H1 (cell line): ENCODE measurements around the gene SLC35A3. TPM values are rescaled to one million over a fixed set of nuclear protein-coding genes. Genes with fewer than 3 reads are reported as not detected.

Experiments
- CTCF ChIA-PET: fragments of 300-600 bp; sonication (Branson Sonifier 250); formaldehyde crosslinking; loops from one replicate; lab custom pipeline; 2021; ENCODE audit not compliant: partially characterized antibody; lab: Charles Lee
- POLR2A ChIA-PET: fragments of 300-600 bp; sonication (Branson Sonifier 250); formaldehyde crosslinking; loops from one replicate; lab custom pipeline; 2021; ENCODE audit warnings: inconsistent platforms; ENCODE audit not compliant: partially characterized antibody; lab: Charles Lee
- DNase-seq, 2 experiments: peaks; one replicate each; pipeline versions ENCODE4 v3.0.0 to v3.0.0-alpha.2; 2010 to 2022; ENCODE audit warnings: low spot score in 2 of 2, low read depth in 1 of 2, mixed read lengths in 1 of 2
- FAIRE-seq: peaks from 2 replicates; lab custom pipeline; 2011; peaks lifted over from hg19 to GRCh38; lab: Jason Lieb, UNC
- H2AFZ ChIP-seq: 2 replicates; pipeline ENCODE4 v1.8.1; 2012; ENCODE audit warnings: low read length, inconsistent platforms
- H2AK5ac ChIP-seq: 2 replicates; pipeline ENCODE4 v1.6.1; 2013; ENCODE audit warnings: low read depth, low read length
- H2BK120ac ChIP-seq: replicated peaks from 2 replicates; pipeline ENCODE3; 2013; ENCODE audit warnings: low read depth, low read length, inconsistent platforms
- H2BK12ac ChIP-seq: 2 replicates; pipeline ENCODE4 v1.6.1; 2013; ENCODE audit warnings: low read depth, low read length
- H2BK15ac ChIP-seq: 2 replicates; pipeline ENCODE4 v1.6.1; 2013; ENCODE audit warnings: low read length
- H2BK20ac ChIP-seq: 2 replicates; pipeline ENCODE4 v1.6.1; 2013; ENCODE audit warnings: low read length
- H2BK5ac ChIP-seq: 2 replicates; pipeline ENCODE4 v1.6.1; 2013; ENCODE audit warnings: low read depth, low read length
- H3K14ac ChIP-seq: 2 replicates; pipeline ENCODE4 v1.6.1; 2013; ENCODE audit warnings: inconsistent platforms; ENCODE audit not compliant: insufficient read length
- H3K18ac ChIP-seq: 2 replicates; pipeline ENCODE4 v1.6.1; 2013; ENCODE audit warnings: low read length; ENCODE audit errors: extremely low read depth
- H3K23ac ChIP-seq: 2 replicates; pipeline ENCODE4 v1.6.1; 2013; ENCODE audit warnings: inconsistent platforms; ENCODE audit not compliant: insufficient read length
- H3K23me2 ChIP-seq: 2 replicates; pipeline ENCODE4 v1.6.1; 2013; ENCODE audit warnings: low read depth, low read length
- H3K27ac ChIP-seq: 2 replicates; pipeline ENCODE4 v1.6.1; 2011; ENCODE audit warnings: low read depth, low read length, inconsistent platforms
- H3K27me3 ChIP-seq, 4 experiments: replicated peaks in 1 of 4; 1 replicate in 1 of 4; 2 replicates in 3 of 4; pipeline versions ENCODE4 v1.6.1 to v1.8.1; 2011 to 2013; ENCODE audit warnings: low read length in 3 of 4, mild to moderate bottlenecking in 3 of 4, inconsistent platforms in 2 of 4, mixed read lengths in 2 of 4, moderate library complexity in 1 of 4; ENCODE audit not compliant: control insufficient read depth in 3 of 4, insufficient read depth in 3 of 4; ENCODE audit errors: extremely low read depth in 1 of 4
- H3K36me3 ChIP-seq, 4 experiments: 2 replicates each; pipeline versions ENCODE4 v1.6.1 to v1.8.1; 2011 to 2013; ENCODE audit warnings: mild to moderate bottlenecking in 4 of 4, low read length in 3 of 4, moderate library complexity in 2 of 4, control low read depth in 1 of 4, inconsistent platforms in 1 of 4; ENCODE audit not compliant: insufficient read depth in 4 of 4, control insufficient read depth in 2 of 4
- H3K4ac ChIP-seq: replicated peaks from 2 replicates; pipeline ENCODE3; 2013; ENCODE audit warnings: low read length, low read depth, mixed read lengths, inconsistent platforms; ENCODE audit not compliant: insufficient read length
- H3K4me1 ChIP-seq, 4 experiments: replicated peaks in 1 of 4; 1 replicate in 1 of 4; 2 replicates in 3 of 4; pipeline versions ENCODE4 v1.6.1 to v1.8.1; 2011 to 2013; ENCODE audit warnings: low read length in 3 of 4, inconsistent platforms in 2 of 4, mixed read lengths in 1 of 4; ENCODE audit not compliant: insufficient read depth in 4 of 4, control insufficient read depth in 3 of 4
- H3K4me2 ChIP-seq, 2 experiments: 2 replicates each; pipeline versions ENCODE4 v1.6.1 to v1.8.1; 2011 to 2013; ENCODE audit warnings: low read depth in 2 of 2, low read length in 2 of 2, control low read depth in 1 of 2, inconsistent platforms in 1 of 2, mild to moderate bottlenecking in 1 of 2; ENCODE audit not compliant: insufficient read depth in 1 of 2
- H3K4me3 ChIP-seq, 4 experiments: fragments of 200-600, 300-600 bp in 1 of 4; sonication (generic), shearing (Covaris generic), sonication (Bioruptor Twin) in 1 of 4; 2 replicates each; pipeline versions ENCODE4 v1.5.1 to v1.8.1; 2011 to 2016; ENCODE audit warnings: low read length in 4 of 4, low read depth in 3 of 4, control low read depth in 2 of 4, inconsistent platforms in 2 of 4, mild to moderate bottlenecking in 2 of 4, mixed read lengths in 1 of 4, moderate library complexity in 1 of 4; ENCODE audit not compliant: insufficient read depth in 2 of 4; ENCODE audit errors: extremely low read depth in 1 of 4
- H3K56ac ChIP-seq: replicated peaks from 2 replicates; pipeline ENCODE3; 2013; ENCODE audit warnings: low read depth, mild to moderate bottlenecking, mixed read lengths, low read length, inconsistent platforms; ENCODE audit not compliant: insufficient read length
- H3K79me1 ChIP-seq: 2 replicates; pipeline ENCODE4 v1.6.1; 2013; ENCODE audit warnings: low read depth, low read length, control low read depth
- H3K79me2 ChIP-seq, 2 experiments: 2 replicates each; pipeline versions ENCODE4 v1.6.1 to v1.8.1; 2012 to 2013; ENCODE audit warnings: low read length in 2 of 2, mild to moderate bottlenecking in 2 of 2, inconsistent platforms in 1 of 2; ENCODE audit not compliant: insufficient read depth in 2 of 2, control insufficient read depth in 1 of 2
- H3K9ac ChIP-seq, 4 experiments: replicated peaks in 1 of 4; 1 replicate in 1 of 4; 2 replicates in 3 of 4; pipeline versions ENCODE4 v1.6.1 to v1.8.1; 2011 to 2013; ENCODE audit warnings: low read depth in 3 of 4, low read length in 3 of 4, control low read depth in 2 of 4, mild to moderate bottlenecking in 2 of 4, moderate library complexity in 2 of 4, inconsistent platforms in 1 of 4; ENCODE audit errors: extremely low read depth in 1 of 4
- H3K9me3 ChIP-seq, 2 experiments: 2 replicates each; pipeline versions ENCODE4 v1.6.1 to v1.8.1; 2012 to 2013; ENCODE audit warnings: mild to moderate bottlenecking in 2 of 2, moderate library complexity in 2 of 2, control low read depth in 1 of 2, inconsistent platforms in 1 of 2, low read depth in 1 of 2, low read length in 1 of 2, mixed read lengths in 1 of 2; ENCODE audit not compliant: insufficient read depth in 2 of 2
- H4K20me1 ChIP-seq, 2 experiments: replicated peaks in 1 of 2; 2 replicates each; pipeline versions ENCODE3 to v1.8.1; 2011 to 2013; ENCODE audit warnings: inconsistent platforms in 2 of 2, low read length in 2 of 2, mild to moderate bottlenecking in 1 of 2; ENCODE audit not compliant: insufficient read depth in 2 of 2, control insufficient read depth in 1 of 2
- H4K5ac ChIP-seq: 2 replicates; pipeline ENCODE4 v1.6.1; 2013; ENCODE audit warnings: low read length, low read depth, mixed read lengths, inconsistent platforms; ENCODE audit not compliant: insufficient read length
- H4K8ac ChIP-seq: 2 replicates; pipeline ENCODE4 v1.8.0; 2013; ENCODE audit warnings: mild to moderate bottlenecking, moderate library complexity, low read length, inconsistent platforms; ENCODE audit not compliant: insufficient read depth; ENCODE audit errors: extremely low read depth
- H4K91ac ChIP-seq: replicated peaks from 2 replicates; pipeline ENCODE3; 2013; ENCODE audit warnings: low read length, mixed read lengths, inconsistent platforms; ENCODE audit not compliant: insufficient read length
- ATF3 ChIP-seq: IDR thresholded peaks from 2 replicates; pipeline ENCODE4 v1.6.1; 2011; ENCODE audit warnings: low read depth, mild to moderate bottlenecking, low read length; ENCODE audit not compliant: insufficient read depth
- CREB1 ChIP-seq: IDR thresholded peaks from 2 replicates; pipeline ENCODE4 v1.6.1; 2012; ENCODE audit warnings: inconsistent platforms
- CTCF ChIP-seq, 3 experiments: IDR thresholded peaks; 1 replicate in 2 of 3; 2 replicates in 1 of 3; pipeline versions ENCODE4 v1.5.1 to v1.6.1; 2011; ENCODE audit warnings: low read length in 3 of 3, mild to moderate bottlenecking in 3 of 3, inconsistent platforms in 2 of 3, low read depth in 1 of 3, moderate library complexity in 1 of 3; ENCODE audit not compliant: insufficient read depth in 1 of 3; ENCODE audit errors: control extremely low read depth in 1 of 3
- FOSL1 ChIP-seq: IDR thresholded peaks from 2 replicates; pipeline ENCODE4 v1.6.1; 2011; ENCODE audit warnings: mild to moderate bottlenecking, low read depth, low read length, moderate library complexity; ENCODE audit not compliant: insufficient read depth
- JUN ChIP-seq: IDR thresholded peaks from 2 replicates; pipeline ENCODE4 v1.6.1; 2011; ENCODE audit warnings: low read depth, mild to moderate bottlenecking, improper control_type of control experiment, low read length
- KDM5A ChIP-seq: fragments of 200-600 bp; IDR thresholded peaks from 2 replicates; pipeline ENCODE4 v1.7.1; 2012; ENCODE audit warnings: mild to moderate bottlenecking, low read length, inconsistent platforms, mixed read lengths
- POLR2AphosphoS5 ChIP-seq: IDR thresholded peaks from 2 replicates; pipeline ENCODE4 v1.6.1; 2011; ENCODE audit warnings: low read depth, low read length
- RXRA ChIP-seq: IDR thresholded peaks from 2 replicates; pipeline ENCODE4 v1.6.1; 2011; ENCODE audit warnings: low read depth, mild to moderate bottlenecking, low read length, moderate library complexity; ENCODE audit not compliant: insufficient read depth
- TAF1 ChIP-seq: IDR thresholded peaks from 2 replicates; pipeline ENCODE4 v1.6.1; 2011; ENCODE audit warnings: mild to moderate bottlenecking, low read depth, low read length
- TCF12 ChIP-seq: IDR thresholded peaks from 2 replicates; pipeline ENCODE4 v1.6.1; 2011; ENCODE audit warnings: low read depth, mild to moderate bottlenecking, low read length
- WGBS, 2 experiments: shearing (Covaris generic) in 1 of 2; methylation state at CpG; one replicate each; pipeline versions ENCODE4 v1.1.6 to v1.1.7; 2013 to 2015; ENCODE audit warnings: low lambda C conversion rate in 2 of 2, mixed read lengths in 2 of 2, inconsistent platforms in 1 of 2, low coverage in 1 of 2, missing lambda C conversion rate in 1 of 2; ENCODE audit not compliant: insufficient replicate concordance in 2 of 2, insufficient coverage in 1 of 2, insufficient read length in 1 of 2; ENCODE audit errors: extremely low coverage in 1 of 2, missing lambda C conversion rate in 1 of 2; 5-methylcytosine and 5-hydroxymethylcytosine counted together
- polyA plus RNA-seq, 7 experiments: library from polyadenylated mRNA; depleted of rRNA in 3 of 7; stranded (reverse) in 5 of 7; unstranded in 2 of 7; fragments of >200 nt in 5 of 7; fragments of 200-250 nt in 2 of 7; gene quantifications; 1 replicate in 5 of 7; 2 replicates in 1 of 7; 4 replicates in 1 of 7; pipeline versions ENCODE4 v1.2.1 to v1.2.3, GENCODE V29; 2011 to 2013; ENCODE audit warnings: missing spikeins in 2 of 7, mixed read lengths in 2 of 7
- total RNA-seq: library from RNA; stranded (reverse); fragmentation: NEBNext Ultra II Directional; extraction: Animal tissue kit (Norgen Biotek cat#: 25700); gene quantifications from 2 replicates; pipeline ENCODE4 v1.2.1, GENCODE V29; 2021
- TF ChIP-seq, protein P1 (sequence below): IDR thresholded peaks from 2 replicates; pipeline ENCODE4 v1.6.1; 2012; ENCODE audit warnings: inconsistent platforms

Gene SLC35A3
- total and polyA plus RNA-seq, 2 of the 8 experiments (the other 6 are each of a cell fraction or from before 2014, with no cell fraction given) = 3.0 to 13.8 TPM

DNA sequence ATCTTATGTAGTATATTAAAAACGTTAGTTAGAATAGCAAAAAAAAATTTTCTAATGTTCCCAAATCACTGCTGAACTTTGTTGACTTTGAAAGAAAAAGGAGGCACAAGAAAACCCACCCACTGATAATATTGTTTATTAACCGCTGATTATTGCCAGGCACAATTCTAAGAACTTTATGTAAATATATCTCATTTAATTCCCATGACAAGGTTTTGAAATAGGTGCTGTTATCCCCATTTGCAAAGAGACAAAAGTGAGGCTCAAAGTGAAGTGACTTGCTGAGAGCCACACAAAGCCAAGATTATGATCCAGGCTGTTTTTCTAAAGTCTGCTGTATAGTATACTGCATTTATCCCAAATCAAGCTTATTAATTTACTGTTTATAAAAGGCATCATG lies 106.5 kb downstream of the SLC35A3 start:
- Histone ChIP-seq H2BK12ac (no peak overlapping the region), H3K18ac (no peak overlapping the region), H4K5ac (no peak overlapping the region), H3K9ac (no peak overlapping the region), H2BK120ac (no peak overlapping the region), H3K14ac (no peak overlapping the region), H3K27ac (no peak overlapping the region), H4K8ac (no peak overlapping the region), H3K79me2 (no peaks in the 10 kb centered on the region), H3K4me2 (no peak overlapping the region), H2AFZ (no peak overlapping the region), H3K23me2 (no peaks in the 10 kb centered on the region), H3K23ac (no peak overlapping the region), H3K4ac (no peak overlapping the region), H3K4me1 (no peaks in the 10 kb centered on the region; a peak in 1 of 7 replicates), H4K20me1 (peaks cover 0 to 4% of the 10 kb centered on the region in 2 experiments), H2AK5ac (no peak overlapping the region), H3K56ac (no peak overlapping the region), H2BK5ac (no peak overlapping the region), H3K27me3 (no peaks in the 10 kb centered on the region), H2BK15ac (no peak overlapping the region), H3K36me3 (peaks cover 0 to 54% (median 29%) of the 10 kb centered on the region in 4 experiments; a peak in 6 of 8 replicates), H4K91ac (no peak overlapping the region), H3K79me1 (no peaks in the 10 kb centered on the region), H3K4me3 (no peak overlapping the region), H2BK20ac (no peak overlapping the region), H3K9me3 (no peaks in the 10 kb centered on the region)
- 60% methylated on average over 2 of the region's 2 CpGs; no CpG with 5 or more reads in 1 of the 2 experiments for WGBS, 2 experiments
- POLR2A ChIA-PET = interaction anchor here (1.0 to 1.6 kb wide), 2 partner anchors 9 to 57 kb away, joined by 3 read pairs; partner anchors contain the start of genes SASS6 and TRMT13
- FAIRE-seq (no peak), DNase-seq (no peak)
- CTCF ChIA-PET = interaction anchor here (0.8 to 1.7 kb wide), 2 partner anchors 17 to 269 kb away, joined by 4 read pairs; no protein-coding TSS in a partner anchor
- TF ChIP-seq POLR2AphosphoS5 (no peak), JUN (no peak), FOSL1 (no peak), RXRA (no peak), TCF12 (no peak), CTCF (IDR thresholded peaks at IDR 0.05; ENCODE audit: control extremely low read depth in 1 of 3, insufficient read depth in 1 of 3, low read depth in 1 of 3, low read length in 3 of 3) (no peak), CREB1 (no peak), KDM5A (no peak), ATF3 (no peak), TAF1 (no peak)
- TF ChIP-seq, protein P1, sequence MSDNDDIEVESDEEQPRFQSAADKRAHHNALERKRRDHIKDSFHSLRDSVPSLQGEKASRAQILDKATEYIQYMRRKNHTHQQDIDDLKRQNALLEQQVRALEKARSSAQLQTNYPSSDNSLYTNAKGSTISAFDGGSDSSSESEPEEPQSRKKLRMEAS = no peak
